ENCODE results near the gene CSGALNACT2.

CSGALNACT2 gene

DNA sequence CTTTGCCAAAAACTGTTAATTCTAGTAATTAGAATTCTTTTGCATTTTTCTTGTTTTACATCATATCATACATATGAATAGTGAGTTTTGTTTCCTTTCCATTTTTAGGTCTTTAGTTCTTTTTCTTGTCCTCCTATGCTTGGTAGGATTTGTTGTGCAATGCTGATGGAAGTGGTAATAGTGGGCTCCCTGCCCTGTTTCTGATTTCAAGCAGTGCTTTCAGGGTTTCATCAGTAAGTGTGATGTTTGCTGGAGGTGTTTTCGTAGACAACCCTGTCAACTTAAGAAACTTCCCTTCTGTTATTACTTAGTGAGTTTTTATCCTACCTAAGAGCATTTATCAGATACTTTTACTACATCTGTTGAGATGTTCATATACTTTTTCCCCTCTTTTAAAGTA, 50.5 kb downstream of the CSGALNACT2 start:
- no peak for DNase-seq

DNA sequence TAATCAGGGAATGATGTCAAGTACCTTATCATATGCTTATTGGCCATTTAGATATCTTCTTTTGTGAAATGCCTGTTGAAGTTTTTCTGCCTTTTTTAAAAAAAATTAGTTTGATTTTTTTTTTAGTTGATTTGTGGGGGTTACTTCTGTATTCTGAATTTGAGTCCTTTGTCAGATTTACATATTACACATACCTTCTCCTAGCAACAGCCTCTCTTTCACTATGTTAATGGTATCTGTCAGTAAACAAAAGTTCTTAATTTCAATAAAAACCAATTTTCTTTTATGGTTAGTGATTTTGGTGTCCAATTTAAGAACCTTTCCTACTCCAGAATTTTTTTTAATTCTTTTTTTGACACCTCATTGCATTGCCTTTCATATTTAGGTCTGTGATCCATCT, 52.0 kb downstream of the CSGALNACT2 start:
- no peak for DNase-seq

GRCh38 chr10:43190775-43191174, 52.5 kb downstream of the CSGALNACT2 start:
- DNase-seq, result no peak

GRCh38 chr10:43192884-43193283, 54.6 kb downstream of the CSGALNACT2 start:
- no peak for DNase-seq

GRCh38 chr10:43193496-43194080, 55.3 kb downstream of the CSGALNACT2 start:
- no peak for DNase-seq

DNA sequence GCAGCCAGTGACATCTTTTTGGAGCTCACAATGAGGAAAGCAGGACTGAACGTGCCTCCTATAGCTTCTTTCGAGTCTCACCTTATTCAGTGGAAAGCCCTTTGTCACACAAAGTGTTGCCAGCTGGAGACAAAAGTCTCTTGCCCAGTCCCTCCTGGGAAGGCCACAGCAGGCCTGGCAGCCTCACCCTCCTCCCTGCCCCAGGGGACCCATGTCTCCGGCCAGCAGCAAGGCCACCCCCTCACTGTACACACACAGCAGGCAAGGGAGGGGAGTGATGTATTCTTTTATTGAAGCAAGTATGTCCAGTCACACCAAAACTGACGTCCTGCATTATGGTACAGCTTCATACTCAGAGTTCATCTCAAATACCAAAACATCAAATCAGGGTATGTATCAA, 56.0 kb downstream of the CSGALNACT2 start:
- DNase-seq, result no peak

DNA sequence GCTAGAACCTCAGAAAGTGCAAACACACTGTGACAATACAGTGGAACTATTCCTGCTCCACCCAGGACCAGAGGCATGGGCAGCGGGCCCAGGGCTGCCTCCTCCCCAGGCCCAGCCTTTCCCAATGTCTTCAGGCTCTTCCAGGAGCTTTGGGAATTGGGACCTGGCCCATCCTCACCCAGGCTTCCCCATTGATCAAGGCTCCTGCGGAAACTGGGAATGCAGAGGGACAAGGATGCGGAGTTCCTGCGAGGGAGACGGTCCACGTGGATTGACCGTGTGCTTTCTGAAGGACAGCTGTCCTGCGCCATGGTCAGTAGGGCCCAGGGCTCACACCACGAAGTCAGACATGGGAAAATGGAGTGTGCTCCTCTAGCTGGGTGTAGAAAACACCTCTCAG, 56.6 kb downstream of the CSGALNACT2 start:
- no peak for DNase-seq

DNA sequence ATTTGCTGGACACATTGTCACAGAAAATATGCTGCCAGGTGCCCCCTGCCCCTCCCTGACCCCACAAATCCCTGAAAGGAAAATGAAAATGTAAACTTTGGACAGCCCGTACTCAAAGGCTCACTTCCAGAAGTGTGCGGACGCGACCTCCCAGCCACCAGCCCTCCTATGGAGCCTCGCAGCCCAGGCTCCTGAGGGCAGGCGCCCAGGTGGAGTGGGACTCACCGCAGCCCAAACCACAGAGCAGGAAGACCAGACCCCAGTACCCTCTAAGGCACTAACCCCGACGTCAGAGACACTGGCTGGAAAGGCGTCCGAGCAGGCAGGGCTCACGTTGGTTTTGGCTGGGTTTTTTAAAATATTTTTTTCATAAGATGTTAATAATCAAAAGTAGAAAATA, 57.3 kb downstream of the CSGALNACT2 start:
- no peak for DNase-seq

DNA sequence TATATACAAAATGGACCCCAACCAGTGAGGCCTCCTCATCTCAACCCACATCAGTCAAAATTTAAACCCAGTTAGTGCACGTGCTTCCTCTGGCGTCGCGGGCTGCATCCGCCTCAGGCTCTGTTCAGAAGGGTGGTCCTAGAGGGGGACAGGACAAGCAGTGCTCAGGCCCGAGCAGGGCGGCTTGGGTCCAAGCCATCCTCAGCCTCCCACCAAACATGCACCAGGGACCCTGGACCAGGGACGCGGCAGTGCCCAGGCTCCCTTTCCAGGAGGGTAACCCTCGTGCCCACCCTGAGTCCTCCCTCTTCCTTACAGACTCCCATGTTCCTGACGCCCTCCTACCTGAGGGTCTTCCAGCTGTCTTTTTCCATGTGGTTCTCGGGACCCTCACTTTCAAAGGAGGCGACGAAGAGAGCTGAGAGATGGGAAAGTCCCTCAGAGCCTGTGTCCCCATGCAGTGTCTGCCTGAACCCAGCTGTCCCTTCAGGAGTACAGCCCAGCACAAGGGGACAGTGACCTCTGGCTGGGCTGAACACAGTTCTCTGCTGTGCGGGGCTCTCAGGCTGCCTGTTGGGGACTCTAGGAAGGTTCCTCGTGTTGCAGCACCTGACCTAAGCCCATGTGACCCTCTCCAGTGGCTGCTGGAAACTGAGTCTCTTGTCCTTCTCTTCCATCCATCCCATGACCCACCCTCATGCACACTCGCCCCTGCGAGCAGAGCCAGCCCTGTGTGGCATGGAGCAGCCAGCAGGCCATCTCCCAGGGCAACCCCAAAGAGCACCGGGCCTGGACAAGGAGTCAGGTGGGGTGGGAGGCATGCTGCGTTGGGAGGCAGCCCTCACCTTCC, 58.1 kb downstream of the CSGALNACT2 start:
- no peak for DNase-seq

- DNase-seq, result no peak
Measured at GRCh38 chr10:43196981-43197833, 59.0 kb downstream of the CSGALNACT2 start.

DNA sequence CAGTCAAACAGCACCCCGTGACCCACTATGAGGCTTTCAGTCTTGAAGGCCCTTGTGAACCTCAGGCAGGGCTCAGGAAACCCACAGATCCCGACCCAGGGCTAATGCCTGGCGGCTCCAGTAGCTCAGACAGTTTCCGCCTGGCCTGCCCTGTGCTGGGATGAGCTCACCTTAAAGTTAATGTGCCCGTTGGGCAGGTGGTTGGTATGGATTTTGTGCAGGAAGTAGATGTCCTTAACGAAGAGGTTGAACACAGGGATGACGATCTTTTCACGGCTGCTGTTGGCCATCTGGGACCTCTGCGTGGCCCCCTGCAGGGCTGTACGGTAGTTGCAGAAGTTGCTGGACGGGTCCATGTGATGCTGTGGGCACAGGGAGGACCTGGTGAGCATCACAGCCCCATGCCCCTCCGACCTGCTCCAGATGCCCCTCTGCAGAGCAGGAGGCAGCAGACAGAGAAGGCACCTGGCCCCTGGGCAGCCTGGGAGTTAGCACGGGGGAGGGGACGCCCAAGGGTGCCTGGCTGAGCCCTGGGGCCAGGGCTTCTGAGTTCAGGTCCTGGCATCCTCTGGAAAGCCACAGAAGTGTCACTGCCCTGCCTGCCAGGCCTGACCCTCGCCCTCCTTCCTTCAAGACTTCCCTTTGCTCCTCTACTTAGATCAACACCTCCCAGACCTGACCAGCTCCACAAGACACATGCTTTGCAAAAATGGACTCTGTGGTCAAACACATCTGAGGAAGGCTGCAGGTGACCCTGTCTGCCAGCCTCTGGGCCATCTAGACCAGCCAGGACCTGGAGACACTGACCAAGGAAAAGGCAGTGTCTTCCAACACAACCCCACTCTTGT, 59.8 kb downstream of the CSGALNACT2 start:
- peak; percentile 50 for DNase-seq

- no peak for DNase-seq
Measured at GRCh38 chr10:43198682-43199005, 60.4 kb downstream of the CSGALNACT2 start.

GRCh38 chr10:43199088-43199683, 60.9 kb downstream of the CSGALNACT2 start:
- DNase-seq, result no peak

DNA sequence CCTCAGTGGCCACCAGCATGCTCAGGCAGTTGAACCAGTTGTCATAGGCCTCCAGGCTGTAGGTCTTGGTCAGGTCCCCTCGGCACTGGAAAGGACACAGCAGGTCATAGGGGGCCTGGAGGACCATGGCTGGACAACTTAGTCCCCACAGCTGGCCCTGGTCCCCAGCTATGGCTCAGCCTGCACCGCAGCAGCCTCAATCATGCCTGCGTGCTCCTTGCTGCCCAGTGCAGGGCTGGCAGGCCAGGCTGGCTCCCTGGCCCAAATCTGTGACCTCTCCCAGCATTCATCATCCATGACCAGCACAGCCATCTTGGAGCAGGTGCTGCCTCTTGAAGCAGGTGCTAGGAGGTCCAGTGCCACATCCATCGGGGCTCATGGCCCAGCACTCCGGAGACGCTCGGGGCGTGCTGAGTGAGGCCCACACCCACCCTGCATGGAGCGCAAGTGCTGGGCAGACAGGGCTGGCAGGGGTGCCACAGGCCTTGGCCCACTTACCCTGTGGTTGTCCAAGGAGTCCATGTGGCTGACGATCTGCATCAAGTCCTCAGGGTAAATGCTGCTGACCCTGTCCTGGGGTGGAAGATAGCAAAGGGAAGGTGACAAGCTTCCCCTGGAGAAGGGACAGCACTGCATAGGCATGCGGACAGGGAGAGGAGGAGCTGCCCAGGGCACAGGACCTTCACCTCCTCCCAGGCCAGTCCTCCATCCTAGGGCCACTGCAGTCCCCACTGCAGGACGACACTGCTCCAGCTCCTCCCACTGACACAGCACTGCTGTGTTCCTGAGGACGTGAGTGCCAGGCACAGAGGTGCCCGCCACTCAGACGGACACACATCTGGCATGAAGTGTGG, 61.7 kb downstream of the CSGALNACT2 start:
- no peak for DNase-seq

DNA sequence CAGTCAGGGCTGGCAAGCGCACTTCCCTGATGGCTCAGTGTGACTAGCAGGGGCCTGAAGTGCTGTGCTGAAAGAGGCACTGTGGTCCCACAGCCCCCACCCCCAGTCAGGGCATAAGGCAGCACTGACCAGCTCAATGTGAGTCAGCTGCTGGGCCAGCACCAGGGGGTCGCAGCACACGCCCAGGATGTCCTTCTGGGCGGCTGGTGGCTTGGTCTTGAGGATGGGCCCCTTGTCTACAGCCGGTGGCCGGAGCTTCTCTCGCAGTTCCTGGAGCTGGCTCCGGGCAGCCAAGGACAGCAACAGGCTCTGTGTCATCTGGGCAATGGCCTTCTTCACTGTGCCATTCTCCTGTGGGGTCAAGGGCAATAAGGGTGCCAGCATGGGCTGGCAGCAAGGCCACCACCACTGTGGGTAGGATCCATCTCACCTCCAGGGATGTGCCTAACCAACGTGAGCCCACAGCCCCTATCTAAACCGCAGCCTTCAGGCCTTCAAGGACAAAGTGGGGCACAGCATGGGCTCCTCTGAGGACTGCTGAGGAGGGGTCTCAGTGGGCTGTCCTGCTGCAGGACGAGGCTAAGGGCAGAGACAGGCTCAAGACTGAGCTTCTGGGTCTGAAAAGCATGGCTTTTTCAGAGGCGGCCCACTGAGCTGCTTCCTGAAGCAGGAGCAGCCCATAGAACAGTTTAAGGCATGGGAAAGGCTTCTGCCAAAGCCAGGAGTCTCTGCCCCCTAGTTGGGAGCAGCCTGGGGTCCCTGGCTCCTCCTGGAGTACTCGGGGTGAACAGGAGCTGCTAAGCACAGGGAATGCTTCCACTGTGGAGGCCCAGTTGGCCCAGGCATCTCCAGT, 62.5 kb downstream of the CSGALNACT2 start:
- DNase-seq, result no peak

DNA sequence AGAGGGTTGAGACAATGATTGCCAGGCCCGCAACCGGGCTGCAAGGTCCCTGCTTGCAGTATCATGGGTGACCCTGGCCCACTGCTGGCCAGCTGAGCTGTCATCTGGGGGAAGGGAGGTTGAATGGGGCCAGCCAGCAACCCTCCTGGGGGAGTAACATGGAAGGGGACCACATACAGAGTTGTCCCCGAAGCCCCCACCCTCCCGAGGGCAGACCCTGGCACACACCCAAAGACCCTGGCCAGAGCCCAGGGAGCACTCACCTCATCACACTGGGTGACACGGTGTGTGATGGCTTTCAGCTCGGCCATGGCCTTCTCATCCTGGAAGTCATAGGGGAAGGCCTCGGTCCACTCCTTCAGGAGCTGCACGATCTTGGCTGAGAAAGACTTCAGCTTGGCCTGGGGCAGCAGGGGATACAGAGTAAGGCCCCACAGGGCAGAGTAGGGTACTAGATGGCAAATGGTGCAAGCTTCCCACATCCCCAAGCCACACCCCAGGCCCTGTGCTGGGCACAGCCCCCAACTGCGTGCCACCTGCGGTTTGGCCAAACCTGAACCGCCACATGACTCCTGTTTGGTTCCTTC, 63.4 kb downstream of the CSGALNACT2 start:
- DNase-seq, result no peak

GRCh38 chr10:43202224-43202656, 64.0 kb downstream of the CSGALNACT2 start:
- DNase-seq, result peak; percentile 55

GRCh38 chr10:43202657-43203447, 64.6 kb downstream of the CSGALNACT2 start:
- no peak for DNase-seq

GRCh38 chr10:43203448-43204041, 65.3 kb downstream of the CSGALNACT2 start:
- DNase-seq, result no peak

Data from OCI-M1 (cell line).